Activated CD8-positive, alpha-beta memory T cell treated with anti-CD3 and anti-CD28 coated beads for 36 hours (primary cell): ENCODE data around the gene PET100. TPM values are rescaled to one million over a fixed set of nuclear protein-coding genes. Genes with fewer than 3 reads are reported as not detected.

Source experiments
- total RNA-seq, 2 experiments: library from RNA; stranded (reverse); gene quantifications; one replicate each; pipeline ENCODE4 v1.2.3, GENCODE V29; 2021

The PET100 gene
- total RNA-seq, 2 experiments from 2014 or later, result 99.2 to 100 TPM

Other genes starting within 250 kb of the PET100 start
- gene PEX11G, start 140.8 kb upstream of the PET100 start, total RNA-seq, result 1 to 10 TPM in 1 of 2 experiments, under 1 TPM in 1; 0.67 to 1.3 TPM
- 1 to 10 TPM; 8.9 to 9.0 TPM for gene ZNF358, start 113.7 kb upstream of the PET100 start, total RNA-seq
- gene MCOLN1, start 107.2 kb upstream of the PET100 start, total RNA-seq, result 10 to 100 TPM; 17.7 to 18.8 TPM
- gene PNPLA6, start 94.1 kb upstream of the PET100 start, total RNA-seq, result 100 to 1,000 TPM; 114 to 115 TPM
- under 1 TPM; 0.34 to 0.69 TPM for gene CAMSAP3, start 33.9 kb upstream of the PET100 start, total RNA-seq
- gene XAB2, start 248 bp upstream of the PET100 start, total RNA-seq, result 10 to 100 TPM; 42.3 to 44.8 TPM
- not detected for gene PCP2, start 3.9 kb downstream of the PET100 start, total RNA-seq
- gene STXBP2, start 7.3 kb downstream of the PET100 start, total RNA-seq, result 10 to 100 TPM; 69.2 to 73.5 TPM
- not detected for gene RETN, start 39.3 kb downstream of the PET100 start, total RNA-seq
- not detected for gene MCEMP1, start 47.3 kb downstream of the PET100 start, total RNA-seq
- gene TRAPPC5, start 51.0 kb downstream of the PET100 start, total RNA-seq, result 10 to 100 TPM; 71.1 to 73.2 TPM
- 1 to 10 TPM; 1.8 to 2.5 TPM for gene FCER2, start 72.3 kb downstream of the PET100 start, total RNA-seq
- not detected for gene CLEC4G, start 102.3 kb downstream of the PET100 start, total RNA-seq
- gene CD209, start 117.7 kb downstream of the PET100 start, total RNA-seq, result not detected
- not detected for gene CLEC4M, start 133.4 kb downstream of the PET100 start, total RNA-seq
- gene EVI5L, start 200.4 kb downstream of the PET100 start, total RNA-seq, result 1 to 10 TPM; 5.3 to 6.0 TPM
- under 1 TPM; 0.06 to 0.17 TPM for gene PRR36, start 244.6 kb downstream of the PET100 start, total RNA-seq